GM12878 (cell line): ENCODE data around the gene WFDC8. TPM values are rescaled to one million over a fixed set of nuclear protein-coding genes. Genes with fewer than 3 reads are reported as not detected.

Experiments used
- ATAC-seq: fragments of 200-7000 bp; cut with Tn5 transposase; 3 replicates; pipeline ENCODE4 v1.9.1; 2020; ENCODE audit warnings: mild to moderate bottlenecking, moderate library complexity
- BruUV-seq: library from RNA; stranded (reverse); fragments of 400-500 nt; replicated peaks from 2 replicates; lab custom pipeline; 2021; lab: Mats Ljungman, UMichigan
- CTCF ChIA-PET: fragments of 300-600 bp; sonication (Branson Sonifier 250); formaldehyde crosslinking; extraction: SDS; loops from one replicate; lab custom pipeline; 2021; ENCODE audit warnings: inconsistent platforms; lab: Yijun Ruan, JAX
- POLR2A ChIA-PET: fragments of 350-600 bp; formaldehyde crosslinking; extraction: SDS; loops from one replicate; lab custom pipeline; 2021; ENCODE audit warnings: inconsistent platforms; lab: Charles Lee
- RAD21 ChIA-PET: fragments of 300-600 bp; sonication (Branson Sonifier 250); formaldehyde crosslinking; loops from one replicate; lab custom pipeline; 2023; ENCODE audit warnings: antibody characterized with exemption; ENCODE audit not compliant: unreplicated experiment; lab: Charles Lee
- SMC1A ChIA-PET: fragments of 300-600 bp; sonication (Branson Sonifier 250); formaldehyde crosslinking; loops from one replicate; lab custom pipeline; 2023; ENCODE audit not compliant: unreplicated experiment, uncharacterized antibody; lab: Charles Lee
- DNase-seq: peaks from one replicate; pipeline ENCODE4 v3.0.0-alpha.2; 2011; ENCODE audit warnings: low read depth, low spot score
- FAIRE-seq: peaks from 3 replicates; lab custom pipeline; 2011; peaks lifted over from hg19 to GRCh38; lab: Jason Lieb, UNC
- H2AFZ ChIP-seq: 2 replicates; pipeline ENCODE4 v1.6.0; 2011; ENCODE audit warnings: low read depth, low read length, control low read depth; ENCODE audit not compliant: control insufficient read depth
- H3K27ac ChIP-seq: 2 replicates; pipeline ENCODE4 v1.5.1; 2011; ENCODE audit warnings: control low read depth; ENCODE audit not compliant: control insufficient read depth, insufficient read depth
- H3K27me3 ChIP-seq, 2 experiments: replicated peaks in 1 of 2; 2 replicates each; pipeline versions ENCODE4 v1.6.0 to v1.6.1; 2011; ENCODE audit warnings: low read length in 1 of 2; ENCODE audit not compliant: control insufficient read depth in 2 of 2, insufficient read depth in 2 of 2
- H3K36me3 ChIP-seq, 2 experiments: 2 replicates each; pipeline ENCODE4 v1.5.1; 2011; ENCODE audit warnings: low read length in 1 of 2; ENCODE audit not compliant: control insufficient read depth in 2 of 2, insufficient read depth in 2 of 2
- H3K4me1 ChIP-seq: 2 replicates; pipeline ENCODE4 v1.6.1; 2011; ENCODE audit warnings: mild to moderate bottlenecking, low read length, moderate library complexity, mixed read lengths; ENCODE audit not compliant: control insufficient read depth, insufficient read depth
- H3K4me2 ChIP-seq: 2 replicates; pipeline ENCODE4 v1.6.0; 2011; ENCODE audit warnings: control low read depth; ENCODE audit not compliant: control insufficient read depth, insufficient read depth
- H3K4me3 ChIP-seq: fragments of 200-600 bp; sonication (generic); 2 replicates; pipeline ENCODE4 v1.5.1; 2016
- H3K79me2 ChIP-seq: 2 replicates; pipeline ENCODE4 v1.6.0; 2011; ENCODE audit warnings: low read length; ENCODE audit not compliant: control insufficient read depth, insufficient read depth
- H3K9ac ChIP-seq: 2 replicates; pipeline ENCODE4 v1.8.0; 2011; ENCODE audit warnings: low read length, control low read depth, mixed read lengths; ENCODE audit not compliant: control insufficient read depth, insufficient read depth
- H3K9me3 ChIP-seq: replicated peaks from 3 replicates; pipeline ENCODE4 v1.5.1; 2011; ENCODE audit warnings: mild to moderate bottlenecking, low read length; ENCODE audit not compliant: control insufficient read depth, insufficient read depth
- H4K20me1 ChIP-seq: 2 replicates; pipeline ENCODE4 v1.6.0; 2011; ENCODE audit not compliant: control insufficient read depth, insufficient read depth
- ESRRA ChIP-seq: IDR thresholded peaks from 2 replicates; pipeline ENCODE4 v1.6.1; 2012; ENCODE audit warnings: mild to moderate bottlenecking, low read length, improper control_type of control experiment
- FOXM1 ChIP-seq: IDR thresholded peaks from 2 replicates; pipeline ENCODE4 v1.6.1; 2012; ENCODE audit warnings: low read depth, mild to moderate bottlenecking, inconsistent platforms, low read length, moderate library complexity
- SMC3 ChIP-seq: IDR thresholded peaks from 2 replicates; pipeline ENCODE4 v1.6.1; 2011; ENCODE audit warnings: low read length, improper control_type of control experiment, borderline replicate concordance
- WGBS: methylation state at CpG from one replicate; pipeline ENCODE4 v1.1.6; 2016; ENCODE audit warnings: low lambda C conversion rate; ENCODE audit not compliant: insufficient replicate concordance, insufficient coverage; ENCODE audit errors: missing lambda C conversion rate; 5-methylcytosine and 5-hydroxymethylcytosine counted together
- in situ Hi-C: fragments of 300-500 bp; cut with MboI; formaldehyde crosslinking; loops from 9 replicates; pipeline ENCODE4 v1.14.3; 2018; ENCODE audit warnings: mixed read lengths
- intact Hi-C: fragments of 100-400 bp; cut with micrococcal nuclease; formaldehyde crosslinking; loops from one replicate; pipeline ENCODE4 v1.14.2; 2022; ENCODE audit not compliant: unreplicated experiment
- polyA plus RNA-seq, 11 experiments: library from polyadenylated mRNA; depleted of rRNA in 4 of 11; unstranded in 6 of 11; stranded (reverse) in 5 of 11; fragments of >200 nt; fragmentation: Nextera tagmentation in 4 of 11; fragmentation: Illumina TruSeq in 1 of 11; extraction: Ambion mirVana in 4 of 11; extraction: Trizol in 1 of 11; gene quantifications; 1 replicate in 1 of 11; 2 replicates in 10 of 11; pipeline versions ENCODE4 v1.2.1 to v1.2.3, GENCODE V29; 2011 to 2016; ENCODE audit warnings: inconsistent platforms in 2 of 11, missing spikeins in 2 of 11, low read depth in 1 of 11
- total RNA-seq, 4 experiments: library from RNA; depleted of rRNA in 3 of 4; stranded (reverse); fragments of >200 nt in 3 of 4; fragmentation: Illumina TruSeq in 1 of 4; extraction: Trizol in 1 of 4; gene quantifications; 2 replicates each; pipeline versions ENCODE4 v1.2.1 to v1.2.3, GENCODE V29; 2013 to 2021
- TF ChIP-seq, protein P1 (sequence below), 3 experiments: IDR thresholded peaks in 2 of 3; conservative IDR thresholded peaks in 1 of 3; 2 replicates each; pipeline ENCODE4 v1.5.1; 2011; ENCODE audit warnings: low read depth in 3 of 3, low read length in 3 of 3, mild to moderate bottlenecking in 3 of 3, control low read depth in 2 of 3, moderate library complexity in 2 of 3, inconsistent platforms in 1 of 3, mixed read lengths in 1 of 3; ENCODE audit not compliant: control insufficient read depth in 2 of 3, insufficient read depth in 1 of 3; ENCODE audit errors: extremely low read depth in 1 of 3
- TF ChIP-seq, protein P2 (sequence below): fragments of 450-650 bp; IDR thresholded peaks from 2 replicates; pipeline ENCODE4 v1.6.1; 2017; ENCODE audit warnings: mild to moderate bottlenecking, low read depth, inconsistent platforms; ENCODE audit not compliant: poor library complexity, severe bottlenecking

Gene WFDC8
- total and polyA plus RNA-seq, 10 of the 15 experiments (the other 5 are each of a cell fraction or from before 2014, with no cell fraction given): not detected

DNA sequence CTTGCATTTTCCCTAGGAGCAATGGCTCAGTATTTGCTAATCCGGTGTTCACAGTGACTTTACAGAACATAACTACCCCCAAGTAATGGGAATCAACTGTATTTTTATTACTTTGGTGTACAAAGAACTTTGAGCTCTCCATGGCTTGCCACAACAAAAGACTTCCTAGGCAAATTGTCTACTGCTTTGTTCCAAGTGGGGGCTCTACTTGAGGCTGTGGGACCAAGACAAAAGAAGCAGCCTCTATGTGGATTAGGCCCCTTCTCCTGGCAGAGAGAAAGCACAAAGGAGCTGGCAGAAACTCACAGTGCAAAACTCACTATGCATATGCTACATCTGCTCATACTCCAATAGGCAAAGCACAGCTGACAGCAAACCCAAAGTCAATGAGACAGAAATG, 853 bp downstream of the WFDC8 start:
- Histone ChIP-seq H3K9ac (no peak overlapping the region), H3K4me1 (no peaks in the 10 kb centered on the region), H2AFZ (no peak overlapping the region), H3K27me3 (0 out of 4 replicates have a peak, but pooled peaks cover 0 to 1% of the 10 kb centered on the region in 2 experiments), H3K36me3 (no peaks in the 10 kb centered on the region), H3K79me2 (no peaks in the 10 kb centered on the region), H3K4me2 (no peak overlapping the region), H3K4me3 (no peak overlapping the region), H3K9me3 (no peaks in the 10 kb centered on the region), H3K27ac (no peak overlapping the region), H4K20me1 (no peaks in the 10 kb centered on the region)
- CTCF ChIA-PET: no interaction called here
- FAIRE-seq (no peak), ATAC-seq (no peak), DNase-seq (no peak)
- TF ChIP-seq SMC3: no peak
- TF ChIP-seq FOXM1: no peak
- TF ChIP-seq, protein P1, sequence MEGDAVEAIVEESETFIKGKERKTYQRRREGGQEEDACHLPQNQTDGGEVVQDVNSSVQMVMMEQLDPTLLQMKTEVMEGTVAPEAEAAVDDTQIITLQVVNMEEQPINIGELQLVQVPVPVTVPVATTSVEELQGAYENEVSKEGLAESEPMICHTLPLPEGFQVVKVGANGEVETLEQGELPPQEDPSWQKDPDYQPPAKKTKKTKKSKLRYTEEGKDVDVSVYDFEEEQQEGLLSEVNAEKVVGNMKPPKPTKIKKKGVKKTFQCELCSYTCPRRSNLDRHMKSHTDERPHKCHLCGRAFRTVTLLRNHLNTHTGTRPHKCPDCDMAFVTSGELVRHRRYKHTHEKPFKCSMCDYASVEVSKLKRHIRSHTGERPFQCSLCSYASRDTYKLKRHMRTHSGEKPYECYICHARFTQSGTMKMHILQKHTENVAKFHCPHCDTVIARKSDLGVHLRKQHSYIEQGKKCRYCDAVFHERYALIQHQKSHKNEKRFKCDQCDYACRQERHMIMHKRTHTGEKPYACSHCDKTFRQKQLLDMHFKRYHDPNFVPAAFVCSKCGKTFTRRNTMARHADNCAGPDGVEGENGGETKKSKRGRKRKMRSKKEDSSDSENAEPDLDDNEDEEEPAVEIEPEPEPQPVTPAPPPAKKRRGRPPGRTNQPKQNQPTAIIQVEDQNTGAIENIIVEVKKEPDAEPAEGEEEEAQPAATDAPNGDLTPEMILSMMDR (IDR thresholded peaks at IDR 0.05 in 2 of 3, conservative IDR thresholded peaks at IDR 0.05 in 1 of 3; ENCODE audit: control insufficient read depth in 2 of 3, extremely low read depth in 1 of 3, insufficient read depth in 1 of 3, low read depth in 3 of 3, low read length in 3 of 3): no peak
- TF ChIP-seq, protein P2, sequence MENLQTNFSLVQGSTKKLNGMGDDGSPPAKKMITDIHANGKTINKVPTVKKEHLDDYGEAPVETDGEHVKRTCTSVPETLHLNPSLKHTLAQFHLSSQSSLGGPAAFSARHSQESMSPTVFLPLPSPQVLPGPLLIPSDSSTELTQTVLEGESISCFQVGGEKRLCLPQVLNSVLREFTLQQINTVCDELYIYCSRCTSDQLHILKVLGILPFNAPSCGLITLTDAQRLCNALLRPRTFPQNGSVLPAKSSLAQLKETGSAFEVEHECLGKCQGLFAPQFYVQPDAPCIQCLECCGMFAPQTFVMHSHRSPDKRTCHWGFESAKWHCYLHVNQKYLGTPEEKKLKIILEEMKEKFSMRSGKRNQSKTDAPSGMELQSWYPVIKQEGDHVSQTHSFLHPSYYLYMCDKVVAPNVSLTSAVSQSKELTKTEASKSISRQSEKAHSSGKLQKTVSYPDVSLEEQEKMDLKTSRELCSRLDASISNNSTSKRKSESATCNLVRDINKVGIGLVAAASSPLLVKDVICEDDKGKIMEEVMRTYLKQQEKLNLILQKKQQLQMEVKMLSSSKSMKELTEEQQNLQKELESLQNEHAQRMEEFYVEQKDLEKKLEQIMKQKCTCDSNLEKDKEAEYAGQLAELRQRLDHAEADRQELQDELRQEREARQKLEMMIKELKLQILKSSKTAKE: no peak
- no peak for TF ChIP-seq ESRRA
- intact Hi-C loops: no loop called here
- POLR2A ChIA-PET: no interaction called here
- WGBS: 0% methylated on average over 1 of the region's 1 CpG
- SMC1A ChIA-PET: no interaction called here
- BruUV-seq: no TSS peak
- RAD21 ChIA-PET: no interaction called here
- in situ Hi-C loops: no loop called here
